Measurements from ENCODE around the gene PCDHGB1.

PCDHGB1 gene

DNA sequence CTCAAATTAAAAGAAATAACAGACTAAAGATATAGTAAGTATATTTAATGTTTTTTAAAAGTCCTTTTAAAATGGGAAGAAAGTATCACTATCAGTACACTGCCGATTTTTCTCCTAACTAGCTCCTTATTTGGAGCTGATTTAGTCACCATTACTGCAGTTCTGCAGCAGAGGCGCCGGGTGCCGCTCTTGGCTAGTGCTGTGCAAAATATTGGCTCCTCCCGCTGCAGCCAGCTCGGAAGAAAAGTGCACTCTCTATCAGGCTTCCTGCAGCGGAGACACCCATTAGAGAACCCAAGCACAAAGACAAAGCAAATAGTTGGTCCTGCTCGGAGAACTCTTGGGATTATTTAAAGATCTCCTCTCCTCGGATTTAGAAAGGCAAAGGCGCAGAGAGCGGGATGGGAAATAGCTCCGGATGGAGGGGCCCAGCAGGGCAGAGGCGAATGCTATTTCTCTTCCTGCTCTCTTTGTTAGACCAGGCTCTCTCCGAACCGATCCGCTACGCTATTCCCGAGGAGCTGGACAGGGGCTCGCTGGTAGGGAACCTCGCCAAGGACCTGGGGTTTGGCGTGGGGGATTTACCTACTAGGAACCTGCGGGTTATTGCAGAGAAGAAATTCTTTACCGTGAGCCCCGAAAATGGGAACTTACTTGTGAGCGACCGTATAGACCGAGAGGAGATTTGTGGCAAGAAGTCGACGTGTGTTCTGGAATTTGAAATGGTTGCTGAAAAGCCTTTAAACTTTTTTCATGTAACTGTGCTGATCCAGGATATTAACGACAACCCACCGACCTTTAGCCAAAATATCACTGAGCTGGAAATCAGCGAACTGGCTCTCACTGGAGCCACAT, 20.3 kb downstream of the PCDHGB1 start, which contains the start of gene PCDHGB3:
Gene PCDHGB3, plus strand, starts transcription at position 249 of the 855 bp plus-strand sequence. Its CDS starts 153 bp downstream, at position 402.
- no peak within 1 kb of the TSS for H3K27ac ChIP-seq (ENCODE audit: extremely low read depth, low read depth, low read length)
- H3K9me3 ChIP-seq (ENCODE audit: control insufficient read depth, insufficient read depth, low read depth, low read length) = no peaks in the 10 kb centered on the region; the same call in 1 of the 2 replicates
- no peaks in the 10 kb centered on the region for H3K4me1 ChIP-seq (ENCODE audit: control insufficient read depth, insufficient read depth, low read length)
- POLR2A ChIA-PET = no interaction called here
- CTCF ChIA-PET = interaction anchor here (0.6 to 3.3 kb wide), 28 partner anchors 10 to 222 kb away, joined by 3 to 22 read pairs (median 4); partner anchors contain the start of genes PCDHB10, PCDHGA1, PCDHGA11 and PCDHGA12
- H3K4me3 ChIP-seq (ENCODE audit: low read depth, low read length) = no peak within 1 kb of the TSS
- TF ChIP-seq ZNF24 (tag by site-specific recombination; IDR thresholded peaks at IDR 0.05) (no peak), ZNF76 (tag by site-specific recombination; IDR thresholded peaks at IDR 0.05; ENCODE audit: borderline replicate concordance, low read depth) (no peak), ZNF19 (tag by site-specific recombination; IDR thresholded peaks at IDR 0.05; ENCODE audit: low read depth) (no peak), ZFHX2 (tag by site-specific recombination; conservative IDR thresholded peaks at IDR 0.05) (no peak), ZNF280D (tag by site-specific recombination; IDR thresholded peaks at IDR 0.05) (no peak), BCL11B (tag by site-specific recombination; IDR thresholded peaks at IDR 0.05; ENCODE audit: low read depth) (no peak), HOXA7 (CRISPR knock-in tag; IDR thresholded peaks at IDR 0.05; ENCODE audit: borderline replicate concordance) (no peak), ZNF623 (tag by site-specific recombination; IDR thresholded peaks at IDR 0.05) (no peak), ZSCAN16 (tag by site-specific recombination; IDR thresholded peaks at IDR 0.05) (no peak), ZNF513 (tag by site-specific recombination; IDR thresholded peaks at IDR 0.05) (no peak), ZNF175 (tag by site-specific recombination; IDR thresholded peaks at IDR 0.05) (no peak), MYNN (tag by site-specific recombination; IDR thresholded peaks at IDR 0.05; ENCODE audit: borderline replicate concordance) (no peak), OSR2 (tag by site-specific recombination; IDR thresholded peaks at IDR 0.05) (no peak)
- TF ChIP-seq, protein P1, sequence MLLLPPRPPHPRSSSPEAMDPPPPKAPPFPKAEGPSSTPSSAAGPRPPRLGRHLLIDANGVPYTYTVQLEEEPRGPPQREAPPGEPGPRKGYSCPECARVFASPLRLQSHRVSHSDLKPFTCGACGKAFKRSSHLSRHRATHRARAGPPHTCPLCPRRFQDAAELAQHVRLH (tag by site-specific recombination; IDR thresholded peaks at IDR 0.05) = no peak
- TF ChIP-seq, protein P2, sequence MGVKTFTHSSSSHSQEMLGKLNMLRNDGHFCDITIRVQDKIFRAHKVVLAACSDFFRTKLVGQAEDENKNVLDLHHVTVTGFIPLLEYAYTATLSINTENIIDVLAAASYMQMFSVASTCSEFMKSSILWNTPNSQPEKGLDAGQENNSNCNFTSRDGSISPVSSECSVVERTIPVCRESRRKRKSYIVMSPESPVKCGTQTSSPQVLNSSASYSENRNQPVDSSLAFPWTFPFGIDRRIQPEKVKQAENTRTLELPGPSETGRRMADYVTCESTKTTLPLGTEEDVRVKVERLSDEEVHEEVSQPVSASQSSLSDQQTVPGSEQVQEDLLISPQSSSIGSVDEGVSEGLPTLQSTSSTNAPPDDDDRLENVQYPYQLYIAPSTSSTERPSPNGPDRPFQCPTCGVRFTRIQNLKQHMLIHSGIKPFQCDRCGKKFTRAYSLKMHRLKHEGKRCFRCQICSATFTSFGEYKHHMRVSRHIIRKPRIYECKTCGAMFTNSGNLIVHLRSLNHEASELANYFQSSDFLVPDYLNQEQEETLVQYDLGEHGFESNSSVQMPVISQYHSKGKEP (tag by site-specific recombination; IDR thresholded peaks at IDR 0.05) = no peak
- TF ChIP-seq, protein P3, sequence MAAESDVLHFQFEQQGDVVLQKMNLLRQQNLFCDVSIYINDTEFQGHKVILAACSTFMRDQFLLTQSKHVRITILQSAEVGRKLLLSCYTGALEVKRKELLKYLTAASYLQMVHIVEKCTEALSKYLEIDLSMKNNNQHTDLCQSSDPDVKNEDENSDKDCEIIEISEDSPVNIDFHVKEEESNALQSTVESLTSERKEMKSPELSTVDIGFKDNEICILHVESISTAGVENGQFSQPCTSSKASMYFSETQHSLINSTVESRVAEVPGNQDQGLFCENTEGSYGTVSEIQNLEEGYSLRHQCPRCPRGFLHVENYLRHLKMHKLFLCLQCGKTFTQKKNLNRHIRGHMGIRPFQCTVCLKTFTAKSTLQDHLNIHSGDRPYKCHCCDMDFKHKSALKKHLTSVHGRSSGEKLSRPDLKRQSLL (tag by site-specific recombination; IDR thresholded peaks at IDR 0.05) = no peak
- TF ChIP-seq, protein P4, sequence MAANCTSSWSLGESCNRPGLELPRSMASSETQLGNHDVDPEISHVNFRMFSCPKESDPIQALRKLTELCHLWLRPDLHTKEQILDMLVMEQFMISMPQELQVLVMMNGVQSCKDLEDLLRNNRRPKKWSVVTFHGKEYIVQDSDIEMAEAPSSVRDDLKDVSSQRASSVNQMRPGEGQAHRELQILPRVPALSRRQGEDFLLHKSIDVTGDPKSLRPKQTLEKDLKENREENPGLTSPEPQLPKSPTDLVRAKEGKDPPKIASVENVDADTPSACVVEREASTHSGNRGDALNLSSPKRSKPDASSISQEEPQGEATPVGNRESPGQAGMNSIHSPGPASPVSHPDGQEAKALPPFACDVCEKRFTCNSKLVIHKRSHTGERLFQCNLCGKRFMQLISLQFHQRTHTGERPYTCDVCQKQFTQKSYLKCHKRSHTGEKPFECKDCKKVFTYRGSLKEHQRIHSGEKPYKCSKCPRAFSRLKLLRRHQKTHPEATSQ (tag by site-specific recombination; IDR thresholded peaks at IDR 0.05) = no peak
- no peaks in the 10 kb centered on the region for H3K36me3 ChIP-seq (ENCODE audit: control insufficient read depth in 2 of 2, insufficient read depth in 1 of 2, low read length in 2 of 2)
